CD14-positive monocyte (primary cell): ENCODE measurements around the gene KANSL3. TPM values are rescaled to one million over a fixed set of nuclear protein-coding genes. Genes with fewer than 3 reads are reported as not detected.
A peak's percentile ranks its signal among the peaks of the same experiment; 100 is the strongest.

Source experiments
- DNase-seq, 3 donors: peaks; one replicate each; pipeline ENCODE4 v3.0.0-alpha.2; 2011 to 2022
- H2AFZ ChIP-seq: 2 replicates; pipeline ENCODE4 v1.6.0; 2012; ENCODE audit warnings: mild to moderate bottlenecking, low read depth, low read length, inconsistent platforms; ENCODE audit not compliant: insufficient read depth, poor library complexity, severe bottlenecking
- H3K27ac ChIP-seq, 2 donors: 1 replicate in 1 of 2; 2 replicates in 1 of 2; pipeline ENCODE4 v1.5.1; 2012 to 2013; ENCODE audit warnings: low read length in 2 of 2, control low read depth in 1 of 2, inconsistent platforms in 1 of 2, low read depth in 1 of 2, mild to moderate bottlenecking in 1 of 2
- H3K27me3 ChIP-seq, 2 donors: one replicate each; pipeline versions ENCODE4 v1.6.0 to v1.6.1; 2011 to 2013; ENCODE audit warnings: low read length in 2 of 2; ENCODE audit not compliant: control insufficient read depth in 2 of 2, insufficient read depth in 2 of 2
- H3K36me3 ChIP-seq, 2 donors: replicated peaks in 1 of 2; 1 replicate in 1 of 2; 2 replicates in 1 of 2; pipeline versions ENCODE4 v1.5.1 to v1.6.1; 2012 to 2013; ENCODE audit warnings: low read length in 2 of 2, control low read depth in 1 of 2, inconsistent platforms in 1 of 2, mild to moderate bottlenecking in 1 of 2; ENCODE audit not compliant: insufficient read depth in 2 of 2, control insufficient read depth in 1 of 2
- H3K4me1 ChIP-seq, 2 donors: 1 replicate in 1 of 2; 2 replicates in 1 of 2; pipeline versions ENCODE4 v1.5.1 to v1.6.1; 2012 to 2013; ENCODE audit warnings: low read length in 2 of 2, control low read depth in 1 of 2, inconsistent platforms in 1 of 2, mild to moderate bottlenecking in 1 of 2, moderate library complexity in 1 of 2; ENCODE audit not compliant: insufficient read depth in 2 of 2, control insufficient read depth in 1 of 2
- H3K4me2 ChIP-seq: replicated peaks from 2 replicates; pipeline ENCODE3; 2012; ENCODE audit warnings: low read length, moderate library complexity, mild to moderate bottlenecking; ENCODE audit not compliant: poor library complexity, severe bottlenecking; ENCODE audit errors: extremely low read depth
- H3K4me3 ChIP-seq, 3 experiments: fragments of 200-600 bp in 1 of 3; sonication (generic) in 1 of 3; replicated peaks in 1 of 3; 1 replicate in 2 of 3; 2 replicates in 1 of 3; pipeline ENCODE4 v1.5.1; 2011 to 2013; ENCODE audit warnings: low read length in 3 of 3, mild to moderate bottlenecking in 3 of 3, control low read depth in 2 of 3, low read depth in 2 of 3, inconsistent platforms in 1 of 3, moderate library complexity in 1 of 3
- H3K79me2 ChIP-seq: 2 replicates; pipeline ENCODE4 v1.6.0; 2012; ENCODE audit warnings: mild to moderate bottlenecking, control low read depth, inconsistent platforms, low read length, moderate library complexity; ENCODE audit not compliant: insufficient read depth
- H3K9ac ChIP-seq: 2 replicates; pipeline ENCODE4 v1.6.0; 2017; ENCODE audit warnings: low read length, mild to moderate bottlenecking; ENCODE audit not compliant: insufficient read depth, poor library complexity, severe bottlenecking
- H3K9me3 ChIP-seq, 2 donors: replicated peaks in 1 of 2; 1 replicate in 1 of 2; 2 replicates in 1 of 2; pipeline versions ENCODE4 v1.5.1 to v1.6.1; 2012 to 2013; ENCODE audit warnings: low read length in 2 of 2, control low read depth in 1 of 2; ENCODE audit not compliant: control insufficient read depth in 1 of 2, insufficient read depth in 1 of 2
- H4K20me1 ChIP-seq: 2 replicates; pipeline ENCODE4 v1.6.0; 2012; ENCODE audit warnings: mild to moderate bottlenecking, low read length, control low read depth, moderate library complexity; ENCODE audit not compliant: insufficient read depth
- H3K27ac Mint-ChIP-seq, 7 donors: one replicate each; pipeline ENCODE4 v1.8.0; 2020; ENCODE audit warnings: mild to moderate bottlenecking in 7 of 7, mixed read lengths in 7 of 7, moderate library complexity in 6 of 7, inconsistent platforms in 2 of 7
- H3K27me3 Mint-ChIP-seq, 3 donors: one replicate each; pipeline ENCODE4 v1.8.0; 2021 to 2022; ENCODE audit warnings: low read depth in 3 of 3, mild to moderate bottlenecking in 3 of 3, mixed read lengths in 3 of 3, moderate library complexity in 3 of 3, inconsistent platforms in 1 of 3
- H3K36me3 Mint-ChIP-seq, 2 donors: one replicate each; pipeline ENCODE4 v1.8.0; 2020; ENCODE audit warnings: mixed read lengths in 2 of 2, inconsistent platforms in 1 of 2, mild to moderate bottlenecking in 1 of 2
- H3K4me1 Mint-ChIP-seq: one replicate; pipeline ENCODE4 v1.8.0; 2020; ENCODE audit warnings: mild to moderate bottlenecking, mixed read lengths
- H3K4me3 Mint-ChIP-seq, 2 donors: one replicate each; pipeline ENCODE4 v1.8.0; 2020; ENCODE audit warnings: mild to moderate bottlenecking in 2 of 2, mixed read lengths in 2 of 2, moderate library complexity in 1 of 2
- H3K9me3 Mint-ChIP-seq, 7 donors: one replicate each; pipeline ENCODE4 v1.8.0; 2020 to 2022; ENCODE audit warnings: mixed read lengths in 7 of 7, mild to moderate bottlenecking in 6 of 7, moderate library complexity in 6 of 7, inconsistent platforms in 2 of 7
- WGBS: methylation state at CpG from one replicate; pipeline ENCODE4 v1.1.5; 2013; ENCODE audit warnings: missing lambda C conversion rate; ENCODE audit not compliant: insufficient coverage; 5-methylcytosine and 5-hydroxymethylcytosine counted together
- intact Hi-C, 2 donors: fragments of 100-400 bp; cut with micrococcal nuclease; formaldehyde crosslinking; loops; one replicate each; pipeline versions ENCODE4 v1.15.0 to v1.15.1; 2023
- polyA plus RNA-seq, 3 donors: library from polyadenylated mRNA; depleted of rRNA in 1 of 3; unstranded in 2 of 3; stranded (reverse) in 1 of 3; fragments of 300-500 nt in 2 of 3; fragments of >200 nt in 1 of 3; fragmentation: Illumina TruSeq in 2 of 3; gene quantifications; 1 replicate in 2 of 3; 2 replicates in 1 of 3; pipeline ENCODE4 v1.2.3, GENCODE V29; 2012 to 2021
- TF ChIP-seq, protein P1 (sequence below): fragments of 200-600 bp; IDR thresholded peaks from one replicate; pipeline ENCODE4 v1.8.0; 2022; ENCODE audit warnings: antibody characterized with exemption, mild to moderate bottlenecking

Gene KANSL3
- polyA plus RNA-seq, 3 donors: 2.5 to 25.3 (median 7.2) TPM

- H3K4me3 ChIP-seq: no peak overlapping the region
- Mint-ChIP-seq H3K9me3 (peaks cover 0 to 2% (median 0%) of the 10 kb centered on the region in 7 donors), H3K4me3 (no peak overlapping the region), H3K27ac (no peak overlapping the region), H3K27me3 (peaks cover 0 to 3% (median 2%) of the 10 kb centered on the region in 3 donors), H3K4me1 (peaks cover 9% of the 10 kb centered on the region), H3K36me3 (peaks cover 57 to 78% of the 10 kb centered on the region in 2 donors)
- no peak overlapping the region for H2AFZ ChIP-seq
- DNase-seq: peak in 1 of 3 donors; percentile 2
- peaks cover 34% of the 10 kb centered on the region for H3K79me2 ChIP-seq
- H3K27ac ChIP-seq: no peak overlapping the region
- peaks cover 90% of the 10 kb centered on the region for H4K20me1 ChIP-seq
- H3K9ac ChIP-seq: no peak overlapping the region
- no peaks in the 10 kb centered on the region for H3K9me3 ChIP-seq
- WGBS: 98% methylated on average over 16 of the region's 24 CpGs
- H3K36me3 ChIP-seq: peaks cover 51 to 92% of the 10 kb centered on the region in 2 donors
- TF ChIP-seq, protein P1, sequence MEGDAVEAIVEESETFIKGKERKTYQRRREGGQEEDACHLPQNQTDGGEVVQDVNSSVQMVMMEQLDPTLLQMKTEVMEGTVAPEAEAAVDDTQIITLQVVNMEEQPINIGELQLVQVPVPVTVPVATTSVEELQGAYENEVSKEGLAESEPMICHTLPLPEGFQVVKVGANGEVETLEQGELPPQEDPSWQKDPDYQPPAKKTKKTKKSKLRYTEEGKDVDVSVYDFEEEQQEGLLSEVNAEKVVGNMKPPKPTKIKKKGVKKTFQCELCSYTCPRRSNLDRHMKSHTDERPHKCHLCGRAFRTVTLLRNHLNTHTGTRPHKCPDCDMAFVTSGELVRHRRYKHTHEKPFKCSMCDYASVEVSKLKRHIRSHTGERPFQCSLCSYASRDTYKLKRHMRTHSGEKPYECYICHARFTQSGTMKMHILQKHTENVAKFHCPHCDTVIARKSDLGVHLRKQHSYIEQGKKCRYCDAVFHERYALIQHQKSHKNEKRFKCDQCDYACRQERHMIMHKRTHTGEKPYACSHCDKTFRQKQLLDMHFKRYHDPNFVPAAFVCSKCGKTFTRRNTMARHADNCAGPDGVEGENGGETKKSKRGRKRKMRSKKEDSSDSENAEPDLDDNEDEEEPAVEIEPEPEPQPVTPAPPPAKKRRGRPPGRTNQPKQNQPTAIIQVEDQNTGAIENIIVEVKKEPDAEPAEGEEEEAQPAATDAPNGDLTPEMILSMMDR: no peak
- no peaks in the 10 kb centered on the region for H3K27me3 ChIP-seq
- intact Hi-C loops: no loop called here
- H3K4me1 ChIP-seq: peaks cover 0 to under 1% of the 10 kb centered on the region in 2 donors
- H3K4me2 ChIP-seq: no peak overlapping the region
Observed at GRCh38 chr2:96548558-96549465, 89.3 kb downstream of the KANSL3 start.

- H3K4me1 Mint-ChIP-seq: peaks cover 9% of the 10 kb centered on the region
Observed at GRCh38 chr2:96547731-96548171, 90.4 kb downstream of the KANSL3 start.

More at GRCh38 chr2:96547731-96548171, 90.4 kb downstream of the KANSL3 start:
- Histone ChIP-seq H4K20me1 (peaks cover 90% of the 10 kb centered on the region), H2AFZ (no peak overlapping the region), H3K4me3 (no peak overlapping the region), H3K4me2 (no peak overlapping the region), H3K9ac (no peak overlapping the region), H3K27ac (no peak overlapping the region), H3K79me2 (peaks cover 45% of the 10 kb centered on the region), H3K4me1 (no peaks in the 10 kb centered on the region), H3K27me3 (no peaks in the 10 kb centered on the region), H3K36me3 (peaks cover 50 to 96% of the 10 kb centered on the region in 2 donors), H3K9me3 (no peaks in the 10 kb centered on the region)
- DNase-seq: no peak
- intact Hi-C loops: no loop called here
- 93% methylated on average over 6 of the region's 6 CpGs for WGBS
- Mint-ChIP-seq H3K27ac (no peak overlapping the region), H3K4me3 (no peak overlapping the region), H3K27me3 (peaks cover 0 to under 1% (median 0%) of the 10 kb centered on the region in 3 donors), H3K36me3 (peaks cover 64 to 82% of the 10 kb centered on the region in 2 donors), H3K9me3 (peaks cover 0 to 2% (median 0%) of the 10 kb centered on the region in 7 donors)
- TF ChIP-seq, protein P1: no peak
